ENCODE measurements around the gene NUP58. TPM values are rescaled to one million over a fixed set of nuclear protein-coding genes. Genes with fewer than 3 reads are reported as not detected.

NUP58 gene
- total RNA-seq, 4 donors from 2014 or later: 39.9 to 65.6 (median 56.9) TPM

GRCh38 chr13:25371875-25372283 is 70.5 kb downstream of the NUP58 start, which contains the start of gene ATP8A2:
ATP8A2 (plus strand) TSS chr13:25371974; CDS start chr13:25372213, 239 bp downstream.
- ATAC-seq: no peak
- DNase-seq: no peak
- no peaks in the 10 kb centered on the region for H3K36me3 ChIP-seq
- no peak for TF ChIP-seq POLR2A (IDR thresholded peaks at IDR 0.05)
- no peak for TF ChIP-seq CTCF (IDR thresholded peaks at IDR 0.05 in 4 of 5, conservative IDR thresholded peaks at IDR 0.05 in 1 of 5)
- in situ Hi-C loops (cut with MboI; ENCODE audit: low sequenced_read_pairs in 4 of 4) (no loop called here), intact Hi-C loops (cut with DNase I; ENCODE audit: low total_unique reads) (no loop called here)
- H3K4me3 ChIP-seq: peak within 1 kb of the TSS in 2 of 4 donors; percentile 7 to 38
- peaks cover 23 to 56% (median 48%) of the 10 kb centered on the region in 3 donors for H3K27me3 ChIP-seq
- H3K4me1 ChIP-seq: no peaks in the 10 kb centered on the region
- no peaks in the 10 kb centered on the region for H3K9me3 ChIP-seq
- H3K27ac ChIP-seq: no peak within 1 kb of the TSS

GRCh38 chr13:25372284-25373081 is 71.1 kb downstream of the NUP58 start:
- intact Hi-C loops (cut with DNase I; ENCODE audit: low total_unique reads) (no loop called here), in situ Hi-C loops (cut with MboI; ENCODE audit: low sequenced_read_pairs in 4 of 4) (no loop called here)
- no peaks in the 10 kb centered on the region for H3K36me3 ChIP-seq
- peak overlapping the region in 2 of 4 donors; percentile 7 to 38 for H3K4me3 ChIP-seq
- no peak for DNase-seq
- H3K27ac ChIP-seq: no peak overlapping the region
- peaks cover 23 to 56% (median 48%) of the 10 kb centered on the region in 3 donors for H3K27me3 ChIP-seq
- H3K9me3 ChIP-seq: no peaks in the 10 kb centered on the region
- H3K4me1 ChIP-seq: no peaks in the 10 kb centered on the region
- TF ChIP-seq POLR2A (IDR thresholded peaks at IDR 0.05) (no peak), CTCF (IDR thresholded peaks at IDR 0.05 in 4 of 5, conservative IDR thresholded peaks at IDR 0.05 in 1 of 5) (no peak)
- no peak for ATAC-seq

- no peaks in the 10 kb centered on the region for H3K9me3 ChIP-seq
- ATAC-seq (no peak), DNase-seq (no peak)
- no peaks in the 10 kb centered on the region for H3K36me3 ChIP-seq
- intact Hi-C loops (cut with DNase I; ENCODE audit: low total_unique reads): no loop called here
- H3K4me3 ChIP-seq: no peak overlapping the region
- no peak overlapping the region for H3K27ac ChIP-seq
- in situ Hi-C loops (cut with MboI; ENCODE audit: low sequenced_read_pairs in 4 of 4): no loop called here
- H3K27me3 ChIP-seq: peaks cover 20 to 37% (median 34%) of the 10 kb centered on the region in 3 donors
- no peaks in the 10 kb centered on the region for H3K4me1 ChIP-seq
- TF ChIP-seq POLR2A (IDR thresholded peaks at IDR 0.05) (no peak), CTCF (IDR thresholded peaks at IDR 0.05 in 4 of 5, conservative IDR thresholded peaks at IDR 0.05 in 1 of 5) (peak in 3 of 5 experiments; percentile 33 to 58 (median 40))
Observed at GRCh38 chr13:25375727-25376358, 74.4 kb downstream of the NUP58 start.

- no peaks in the 10 kb centered on the region for H3K9me3 ChIP-seq
- intact Hi-C loops (cut with DNase I; ENCODE audit: low total_unique reads): no loop called here
- no peak for ATAC-seq
- no peak overlapping the region for H3K27ac ChIP-seq
- H3K36me3 ChIP-seq: no peaks in the 10 kb centered on the region
- in situ Hi-C loops (cut with MboI; ENCODE audit: low sequenced_read_pairs in 4 of 4): no loop called here
- no peak for DNase-seq
- no peak for TF ChIP-seq POLR2A (IDR thresholded peaks at IDR 0.05)
- TF ChIP-seq CTCF (IDR thresholded peaks at IDR 0.05 in 4 of 5, conservative IDR thresholded peaks at IDR 0.05 in 1 of 5): no peak
- H3K27me3 ChIP-seq: peaks cover 16 to 27% (median 25%) of the 10 kb centered on the region in 3 donors
- H3K4me1 ChIP-seq: no peaks in the 10 kb centered on the region
- no peak overlapping the region for H3K4me3 ChIP-seq
Observed at GRCh38 chr13:25377244-25377962, 76.0 kb downstream of the NUP58 start.

Data from gastrocnemius medialis (tissue), 4 donors.